Measurements from ENCODE around the gene ARHGEF19.

The ARHGEF19 gene

GRCh38 chr1:16187748-16188401 lies 24.6 kb downstream of the ARHGEF19 start:
- no peak overlapping the region for H3K9ac ChIP-seq (ENCODE audit: insufficient read length)

GRCh38 chr1:16186655-16187235 lies 25.7 kb downstream of the ARHGEF19 start:
- Histone ChIP-seq H3K9ac (ENCODE audit: insufficient read length) (no peak overlapping the region), H3K9me3 (ENCODE audit: low read depth, low read length) (no peaks in the 10 kb centered on the region), H3K4me3 (no peak overlapping the region), H3K36me3 (ENCODE audit: insufficient read depth, low read length) (no peaks in the 10 kb centered on the region), H3K27ac (no peak overlapping the region)
- TF ChIP-seq POLR2AphosphoS5 (IDR thresholded peaks at IDR 0.05; ENCODE audit: borderline replicate concordance, low read depth, low read length) (no peak), FOXP2 (optimal IDR thresholded peaks at IDR 0.05; ENCODE audit: control extremely low read depth, extremely low read length, insufficient read depth) (no peak), EZH2 (IDR thresholded peaks at IDR 0.05) (no peak)
- DNase-seq (ENCODE audit: low read depth, low spot score), result no peak

More at GRCh38 chr1:16187748-16188401, 24.6 kb downstream of the ARHGEF19 start:
- no peaks in the 10 kb centered on the region for H3K36me3 ChIP-seq (ENCODE audit: insufficient read depth, low read length)
- no peak overlapping the region for H3K4me3 ChIP-seq
- no peaks in the 10 kb centered on the region for H3K9me3 ChIP-seq (ENCODE audit: low read depth, low read length)
- H3K27ac ChIP-seq, result no peak overlapping the region
- no peak for DNase-seq (ENCODE audit: low read depth, low spot score)
- TF ChIP-seq EZH2 (IDR thresholded peaks at IDR 0.05) (no peak), POLR2AphosphoS5 (IDR thresholded peaks at IDR 0.05; ENCODE audit: borderline replicate concordance, low read depth, low read length) (no peak), FOXP2 (optimal IDR thresholded peaks at IDR 0.05; ENCODE audit: control extremely low read depth, extremely low read length, insufficient read depth) (no peak)

GRCh38 chr1:16184557-16185303 lies 27.7 kb downstream of the ARHGEF19 start:
- Histone ChIP-seq H3K9me3 (ENCODE audit: low read depth, low read length) (no peaks in the 10 kb centered on the region), H3K9ac (ENCODE audit: insufficient read length) (no peak overlapping the region), H3K36me3 (ENCODE audit: insufficient read depth, low read length) (no peaks in the 10 kb centered on the region), H3K4me3 (no peak overlapping the region), H3K27ac (no peak overlapping the region)
- DNase-seq (ENCODE audit: low read depth, low spot score), result no peak
- TF ChIP-seq FOXP2 (optimal IDR thresholded peaks at IDR 0.05; ENCODE audit: control extremely low read depth, extremely low read length, insufficient read depth), result no peak
- no peak for TF ChIP-seq POLR2AphosphoS5 (IDR thresholded peaks at IDR 0.05; ENCODE audit: borderline replicate concordance, low read depth, low read length)

GRCh38 chr1:16183765-16184556 lies 28.5 kb downstream of the ARHGEF19 start:
- DNase-seq (ENCODE audit: low read depth, low spot score), result no peak
- TF ChIP-seq EZH2 (IDR thresholded peaks at IDR 0.05), result no peak
- Histone ChIP-seq H3K9ac (ENCODE audit: insufficient read length) (no peak overlapping the region), H3K27ac (no peak overlapping the region), H3K9me3 (ENCODE audit: low read depth, low read length) (no peaks in the 10 kb centered on the region), H3K36me3 (ENCODE audit: insufficient read depth, low read length) (no peaks in the 10 kb centered on the region), H3K4me3 (no peak overlapping the region)

GRCh38 chr1:16183179-16183578 lies 29.3 kb downstream of the ARHGEF19 start:
- TF ChIP-seq FOXP2 (optimal IDR thresholded peaks at IDR 0.05; ENCODE audit: control extremely low read depth, extremely low read length, insufficient read depth), result no peak
- no peak for TF ChIP-seq POLR2AphosphoS5 (IDR thresholded peaks at IDR 0.05; ENCODE audit: borderline replicate concordance, low read depth, low read length)
- DNase-seq (ENCODE audit: low read depth, low spot score), result no peak

GRCh38 chr1:16181887-16182719 lies 30.3 kb downstream of the ARHGEF19 start:
- TF ChIP-seq POLR2AphosphoS5 (IDR thresholded peaks at IDR 0.05; ENCODE audit: borderline replicate concordance, low read depth, low read length) (no peak), FOXP2 (optimal IDR thresholded peaks at IDR 0.05; ENCODE audit: control extremely low read depth, extremely low read length, insufficient read depth) (no peak), EZH2 (IDR thresholded peaks at IDR 0.05) (no peak)
- H3K27ac ChIP-seq, result no peak overlapping the region
- no peak overlapping the region for H3K9ac ChIP-seq (ENCODE audit: insufficient read length)
- no peaks in the 10 kb centered on the region for H3K9me3 ChIP-seq (ENCODE audit: low read depth, low read length)
- DNase-seq (ENCODE audit: low read depth, low spot score), result no peak
- H3K36me3 ChIP-seq (ENCODE audit: insufficient read depth, low read length), result no peaks in the 10 kb centered on the region
- no peak overlapping the region for H3K4me3 ChIP-seq

More at GRCh38 chr1:16183179-16183578, 29.3 kb downstream of the ARHGEF19 start:
- H3K9ac ChIP-seq (ENCODE audit: insufficient read length), result no peak overlapping the region
- H3K36me3 ChIP-seq (ENCODE audit: insufficient read depth, low read length), result no peaks in the 10 kb centered on the region
- H3K27ac ChIP-seq, result no peak overlapping the region
- no peaks in the 10 kb centered on the region for H3K9me3 ChIP-seq (ENCODE audit: low read depth, low read length)
- no peak overlapping the region for H3K4me3 ChIP-seq

- DNase-seq (ENCODE audit: low read depth, low spot score), result no peak
- Histone ChIP-seq H3K9me3 (ENCODE audit: low read depth, low read length) (no peaks in the 10 kb centered on the region), H3K9ac (ENCODE audit: insufficient read length) (no peak overlapping the region), H3K4me3 (no peak overlapping the region), H3K36me3 (ENCODE audit: insufficient read depth, low read length) (no peaks in the 10 kb centered on the region), H3K27ac (no peak overlapping the region)
- no peak for TF ChIP-seq FOXP2 (optimal IDR thresholded peaks at IDR 0.05; ENCODE audit: control extremely low read depth, extremely low read length, insufficient read depth)
- TF ChIP-seq POLR2AphosphoS5 (IDR thresholded peaks at IDR 0.05; ENCODE audit: borderline replicate concordance, low read depth, low read length), result no peak
- no peak for TF ChIP-seq EZH2 (IDR thresholded peaks at IDR 0.05)
Measured at GRCh38 chr1:16180291-16180824, 32.1 kb downstream of the ARHGEF19 start.

Data from SK-N-MC (cell line).